AG09309 (cell line): Measurements from ENCODE around the gene LCNL1.
"Not testable (repeated sequence)": the region's sequence is repeated elsewhere in the genome, so short reads cannot be mapped to it uniquely, and the experiment has no call there.

Source experiments
- DNase-seq: peaks from one replicate; pipeline ENCODE4 v3.0.0-alpha.2; 2010; ENCODE audit warnings: low read depth
- H3K4me3 ChIP-seq: 2 replicates; pipeline ENCODE4 v1.5.1; 2011; ENCODE audit warnings: mild to moderate bottlenecking, low read depth, low read length, moderate library complexity; ENCODE audit not compliant: control insufficient read depth
- TF ChIP-seq, protein P1 (sequence below): IDR thresholded peaks from 2 replicates; pipeline ENCODE4 v1.5.1; 2011; ENCODE audit warnings: mild to moderate bottlenecking, low read depth, low read length, inconsistent platforms; ENCODE audit not compliant: insufficient read depth, control insufficient read depth; ENCODE audit errors: missing control alignments

The LCNL1 gene

DNA sequence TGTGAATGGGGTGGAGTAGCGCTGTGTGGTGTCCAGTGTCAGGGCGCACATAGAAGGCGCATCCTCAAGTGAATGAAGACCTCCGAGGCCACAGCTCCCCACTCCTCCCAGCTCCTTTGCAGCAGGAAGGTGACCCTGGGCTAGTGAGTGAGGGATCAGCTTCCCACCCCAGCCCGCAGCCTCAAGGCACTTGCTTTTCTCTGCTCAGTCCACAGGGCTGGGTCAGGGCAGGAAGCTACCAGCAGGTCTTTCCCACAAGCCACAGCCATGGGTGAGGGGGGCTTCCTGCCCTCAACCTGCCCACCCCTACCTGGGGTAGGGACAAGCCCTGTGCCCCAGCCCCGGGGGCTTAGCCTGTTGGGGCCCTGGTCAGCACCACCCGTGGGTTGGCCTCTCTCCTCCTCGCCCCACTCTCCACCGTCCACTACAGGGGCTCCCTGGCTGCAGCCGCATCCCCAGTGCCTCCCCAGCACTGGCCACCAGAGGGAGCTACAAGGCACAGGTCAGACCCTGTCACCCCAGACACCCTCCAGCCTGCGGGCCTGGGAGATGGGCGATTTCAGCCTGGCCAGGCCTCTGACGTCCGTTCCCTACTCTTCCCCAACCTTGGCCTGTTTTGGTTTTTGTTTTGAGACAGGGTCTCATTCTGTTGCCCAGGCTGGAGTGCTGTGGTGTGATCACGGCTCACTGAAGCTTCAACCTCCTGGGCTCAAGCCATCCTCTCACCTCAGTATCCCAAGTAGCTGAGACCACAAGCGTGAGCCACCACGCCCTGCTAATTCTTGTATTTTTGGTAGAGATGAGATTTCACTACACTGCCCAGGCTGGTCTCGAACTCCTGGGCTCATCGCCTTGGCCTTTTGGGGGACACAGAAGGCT, 46.5 kb downstream of the LCNL1 start:
- no peak for DNase-seq
- TF ChIP-seq, protein P1, sequence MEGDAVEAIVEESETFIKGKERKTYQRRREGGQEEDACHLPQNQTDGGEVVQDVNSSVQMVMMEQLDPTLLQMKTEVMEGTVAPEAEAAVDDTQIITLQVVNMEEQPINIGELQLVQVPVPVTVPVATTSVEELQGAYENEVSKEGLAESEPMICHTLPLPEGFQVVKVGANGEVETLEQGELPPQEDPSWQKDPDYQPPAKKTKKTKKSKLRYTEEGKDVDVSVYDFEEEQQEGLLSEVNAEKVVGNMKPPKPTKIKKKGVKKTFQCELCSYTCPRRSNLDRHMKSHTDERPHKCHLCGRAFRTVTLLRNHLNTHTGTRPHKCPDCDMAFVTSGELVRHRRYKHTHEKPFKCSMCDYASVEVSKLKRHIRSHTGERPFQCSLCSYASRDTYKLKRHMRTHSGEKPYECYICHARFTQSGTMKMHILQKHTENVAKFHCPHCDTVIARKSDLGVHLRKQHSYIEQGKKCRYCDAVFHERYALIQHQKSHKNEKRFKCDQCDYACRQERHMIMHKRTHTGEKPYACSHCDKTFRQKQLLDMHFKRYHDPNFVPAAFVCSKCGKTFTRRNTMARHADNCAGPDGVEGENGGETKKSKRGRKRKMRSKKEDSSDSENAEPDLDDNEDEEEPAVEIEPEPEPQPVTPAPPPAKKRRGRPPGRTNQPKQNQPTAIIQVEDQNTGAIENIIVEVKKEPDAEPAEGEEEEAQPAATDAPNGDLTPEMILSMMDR = peak; percentile 92
- H3K4me3 ChIP-seq = peak overlapping the region; percentile 48; the same call in 1 of the 2 replicates

DNA sequence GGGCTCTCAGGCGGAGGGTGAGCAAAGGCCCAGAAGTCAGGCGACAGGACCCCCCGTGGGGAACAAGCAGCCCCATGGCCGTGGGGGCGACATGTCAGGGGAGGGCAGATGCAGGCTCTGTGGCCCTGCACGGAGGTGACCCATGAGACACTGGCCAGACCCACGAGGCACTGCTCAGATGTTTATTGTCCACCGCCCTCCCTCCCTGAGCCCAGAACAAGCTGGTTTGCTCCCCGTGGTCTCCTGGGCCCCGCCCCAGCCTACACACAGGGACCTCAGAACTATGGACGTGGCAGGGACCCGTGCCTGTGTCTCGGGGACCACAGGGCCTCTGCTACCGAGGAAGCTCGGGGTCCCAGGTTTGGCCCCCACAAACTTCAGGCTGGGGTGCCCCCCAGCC, 47.2 kb downstream of the LCNL1 start:
- TF ChIP-seq, protein P1 = no peak
- H3K4me3 ChIP-seq = no peak overlapping the region
- DNase-seq = no peak

DNA sequence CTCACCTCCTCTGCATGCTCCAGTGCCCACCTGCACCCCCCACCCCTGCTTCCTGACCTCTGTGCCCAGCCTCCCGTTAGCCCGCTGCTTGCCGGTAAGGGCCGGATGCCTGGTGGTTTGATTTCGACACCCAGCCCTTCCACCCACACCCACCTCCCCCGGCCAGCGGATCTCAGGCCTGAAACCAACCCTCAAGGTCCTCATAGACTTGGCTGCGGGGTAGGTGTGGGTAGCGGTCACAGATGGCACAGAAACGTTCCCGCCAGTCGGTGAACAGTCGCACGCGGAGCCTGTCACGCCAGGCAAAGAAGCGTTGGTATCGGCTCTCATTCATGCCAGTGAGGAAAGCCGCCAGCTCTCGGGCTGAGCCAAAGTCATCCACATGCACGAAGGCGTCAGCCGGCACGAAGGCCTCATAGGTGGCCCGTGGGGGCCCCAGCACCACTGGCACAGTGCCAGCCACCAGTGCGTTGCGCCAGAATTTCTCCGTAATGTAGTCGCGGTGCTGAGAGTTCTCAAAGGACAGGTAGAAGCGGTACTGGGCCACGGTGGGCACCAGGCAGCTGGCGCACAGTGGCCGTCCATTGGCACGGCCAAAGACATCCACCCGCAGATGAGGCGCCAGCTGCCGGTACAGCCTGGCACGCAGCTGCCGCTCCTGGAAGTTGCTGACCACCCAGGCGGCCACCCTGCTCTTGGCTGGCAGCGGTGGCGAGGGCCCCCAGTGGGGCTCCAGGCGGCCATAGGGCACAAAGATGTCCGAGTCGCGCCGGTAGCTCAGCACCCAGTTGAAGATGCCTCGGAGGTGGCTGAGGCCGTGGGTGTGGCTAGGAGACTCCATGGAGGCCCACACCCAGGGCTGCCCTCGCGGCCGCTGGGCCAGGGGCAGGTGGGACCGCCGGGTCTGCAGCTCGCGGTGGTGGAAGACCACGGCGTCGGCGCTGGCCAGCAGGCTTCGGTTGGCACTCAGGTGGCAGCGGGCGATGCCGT, 48.0 kb downstream of the LCNL1 start:
- no peak overlapping the region for H3K4me3 ChIP-seq
- TF ChIP-seq, protein P1 = no peak
- no peak for DNase-seq

DNA sequence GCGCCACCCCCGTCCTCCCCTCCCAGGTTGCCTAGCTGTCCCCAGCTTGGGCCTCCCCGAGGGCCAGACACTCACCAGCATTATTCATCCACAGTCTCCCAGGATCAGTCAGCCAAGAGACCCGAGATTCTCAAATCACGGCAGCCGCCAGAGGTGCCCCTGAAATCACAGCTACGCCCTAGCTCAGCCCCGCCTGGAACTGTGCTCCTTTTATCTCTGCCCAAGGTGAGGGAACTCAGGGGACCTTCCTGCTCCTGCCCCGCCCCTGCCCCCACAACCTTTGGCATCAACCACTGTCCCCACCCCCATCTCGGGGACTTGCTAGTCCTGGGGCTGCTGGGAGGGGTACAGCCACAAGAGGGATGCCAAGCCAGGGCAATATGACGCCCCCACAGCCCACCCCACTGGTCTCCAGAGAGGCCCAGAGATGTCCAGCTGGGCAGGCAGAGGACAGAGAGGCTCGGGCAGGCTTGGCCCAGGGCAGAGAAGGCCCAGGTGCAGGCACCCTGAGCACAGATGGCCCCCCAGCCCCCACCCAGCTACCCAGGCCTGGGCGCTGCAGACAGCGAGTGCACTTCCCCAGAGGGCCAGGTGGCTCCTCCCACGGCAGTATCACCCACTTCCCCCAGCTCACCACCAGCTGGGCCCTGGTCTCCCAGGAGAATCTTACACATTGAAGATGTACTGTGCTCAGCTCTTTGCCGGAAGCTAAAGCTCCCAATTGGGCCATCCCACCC, 49.3 kb downstream of the LCNL1 start, which contains the start of gene FUT7:
FUT7 (minus strand) TSS at position 185 of the 737 bp plus-strand sequence; CDS start at position 88, 97 bp downstream.
- TF ChIP-seq, protein P1 = no peak
- no peak for DNase-seq
- H3K4me3 ChIP-seq = no peak within 1 kb of the TSS

DNA sequence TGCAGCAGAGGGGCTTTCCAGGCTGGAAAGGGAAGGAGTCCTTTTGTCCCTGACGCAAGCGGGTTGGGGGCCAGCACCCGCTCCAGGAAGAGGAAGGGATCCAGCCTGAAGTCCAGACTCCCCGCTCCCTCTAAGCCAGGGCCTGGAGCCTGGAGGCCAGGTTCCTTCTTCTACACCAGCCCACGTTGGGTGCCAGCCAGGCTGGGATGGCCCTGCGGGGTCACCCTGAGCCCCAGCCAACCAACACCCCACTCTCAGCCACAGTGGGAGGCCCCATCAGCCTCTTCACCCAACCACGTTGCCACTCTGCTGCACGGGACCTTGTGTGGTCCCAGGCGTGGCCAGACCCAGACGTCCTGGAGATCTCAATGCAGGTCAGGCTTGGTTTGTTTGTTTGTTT, 50.1 kb downstream of the LCNL1 start:
- DNase-seq = no peak
- TF ChIP-seq, protein P1 = no peak
- no peak overlapping the region for H3K4me3 ChIP-seq

DNA sequence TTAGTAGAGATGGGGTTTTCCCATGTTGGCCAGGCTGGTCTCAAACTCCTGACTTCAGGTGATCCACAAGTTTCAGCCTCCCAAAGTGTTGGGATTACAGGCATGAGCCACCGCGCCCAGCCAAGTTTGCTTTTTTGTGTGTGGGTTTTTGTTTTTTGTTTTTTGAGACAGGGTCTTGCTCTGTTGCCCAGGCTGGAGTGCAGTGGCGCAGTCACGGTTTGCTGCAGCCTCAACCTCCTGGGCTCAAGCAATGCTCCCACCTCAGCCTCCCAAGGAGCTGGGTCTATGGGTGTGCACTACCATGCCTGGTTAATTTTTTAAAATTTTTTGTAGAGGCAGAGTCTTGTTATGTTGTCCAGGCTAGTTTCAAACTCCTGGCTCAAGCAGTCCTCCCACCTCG, 50.7 kb downstream of the LCNL1 start:
- H3K4me3 ChIP-seq, DNase-seq: not testable (repeated sequence)
